Mammary epithelial cell (primary cell): ENCODE measurements around the gene SLC6A18.

Experiments used
- CTCF ChIP-seq, 2 donors: IDR thresholded peaks in 1 of 2; conservative IDR thresholded peaks in 1 of 2; 2 replicates each; pipeline ENCODE4 v1.5.1; 2011 to 2012; ENCODE audit warnings: inconsistent platforms in 2 of 2, low read length in 2 of 2, mild to moderate bottlenecking in 2 of 2, control low read depth in 1 of 2, low read depth in 1 of 2; ENCODE audit not compliant: insufficient read depth in 1 of 2; ENCODE audit errors: extremely low read depth in 1 of 2
- EZH2 ChIP-seq: IDR thresholded peaks from 2 replicates; pipeline ENCODE4 v1.6.1; 2012; ENCODE audit warnings: low read length, inconsistent platforms, borderline replicate concordance

GRCh38 chr5:1261643-1262042 lies 36.5 kb downstream of the SLC6A18 start:
- TF ChIP-seq CTCF (conservative IDR thresholded peaks at IDR 0.05 in 1 of 2, IDR thresholded peaks at IDR 0.05 in 1 of 2; ENCODE audit: extremely low read depth in 1 of 2, insufficient read depth in 1 of 2, low read depth in 1 of 2, low read length in 2 of 2) = no peak
- TF ChIP-seq EZH2 = no peak
